Islet precursor cell (in vitro differentiated cells): Measurements from ENCODE around the gene REPS2.
"Not testable (repeated sequence)": the region's sequence is repeated elsewhere in the genome, so short reads cannot be mapped to it uniquely, and the experiment has no call there.

Experiments used
- DNase-seq: peaks from one replicate; pipeline ENCODE4 v3.0.0-alpha.2; 2018

The REPS2 gene

DNA sequence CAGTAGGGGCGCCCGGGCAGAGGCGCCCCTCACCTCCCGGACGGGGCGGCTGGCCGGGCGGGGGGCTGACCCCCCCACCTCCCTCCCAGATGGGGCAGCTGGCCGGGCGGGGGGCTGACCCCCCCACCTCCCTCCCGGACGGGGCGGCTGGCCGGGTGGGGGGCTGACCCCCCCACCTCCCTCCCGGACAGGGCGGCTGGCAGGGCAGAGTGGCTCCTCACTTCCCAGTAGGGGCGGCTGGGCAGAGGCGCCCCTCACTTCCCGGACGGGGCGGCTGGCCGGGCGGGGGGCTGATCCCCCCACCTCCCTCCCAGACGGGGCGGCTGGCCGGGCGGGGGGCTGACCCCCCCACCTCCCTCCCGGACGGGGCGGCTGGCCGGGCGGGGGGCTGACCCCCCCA is 18.5 kb downstream of the REPS2 start:
- not testable (repeated sequence) for DNase-seq

GRCh38 chrX:16966752-16967448 is 20.4 kb downstream of the REPS2 start:
- no peak for DNase-seq

- DNase-seq: not testable (repeated sequence)
These were observed 22.3 kb downstream of the REPS2 start for GRCh38 chrX:16968753-16969152.

- DNase-seq: no peak
These were observed 24.5 kb downstream of the REPS2 start for GRCh38 chrX:16970977-16971376.

DNA sequence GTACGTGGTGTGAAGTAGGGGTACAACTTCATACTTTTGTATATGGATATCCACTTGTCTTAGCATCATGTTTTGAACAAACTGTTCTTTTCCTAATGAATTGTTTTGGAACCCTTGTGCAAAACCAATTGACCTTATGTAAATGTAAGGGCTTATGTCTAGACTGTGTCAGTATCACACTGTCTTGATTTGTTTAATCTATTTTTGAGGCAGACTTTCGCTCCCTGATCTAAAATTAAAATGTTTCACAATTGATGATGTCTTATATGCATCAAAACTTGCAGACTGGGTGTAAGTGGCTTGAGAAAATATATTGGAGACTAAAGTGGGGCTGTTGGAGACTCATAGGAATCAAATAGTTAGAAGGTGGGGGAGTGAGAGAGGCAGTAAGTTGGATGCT is 25.2 kb downstream of the REPS2 start:
- DNase-seq: no peak

DNA sequence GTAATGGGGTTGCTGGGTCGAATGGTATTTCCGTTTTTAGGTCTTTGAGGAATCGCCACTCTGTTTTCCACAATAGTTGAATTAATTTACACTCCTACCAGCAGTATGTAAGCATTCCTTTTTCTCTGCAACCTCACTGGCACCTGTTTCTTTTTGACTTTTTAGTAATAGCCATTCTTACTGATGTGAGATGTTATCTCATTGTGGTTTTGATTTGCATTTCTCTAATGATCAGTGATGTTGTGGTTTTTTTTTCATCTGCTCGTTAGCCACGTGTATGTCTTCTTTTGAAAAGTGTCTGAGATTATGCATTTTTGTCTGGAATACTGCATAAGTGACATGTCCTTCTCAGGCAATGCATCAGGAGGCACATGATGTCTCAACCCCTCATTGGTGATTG is 28.8 kb downstream of the REPS2 start:
- DNase-seq: no peak

DNA sequence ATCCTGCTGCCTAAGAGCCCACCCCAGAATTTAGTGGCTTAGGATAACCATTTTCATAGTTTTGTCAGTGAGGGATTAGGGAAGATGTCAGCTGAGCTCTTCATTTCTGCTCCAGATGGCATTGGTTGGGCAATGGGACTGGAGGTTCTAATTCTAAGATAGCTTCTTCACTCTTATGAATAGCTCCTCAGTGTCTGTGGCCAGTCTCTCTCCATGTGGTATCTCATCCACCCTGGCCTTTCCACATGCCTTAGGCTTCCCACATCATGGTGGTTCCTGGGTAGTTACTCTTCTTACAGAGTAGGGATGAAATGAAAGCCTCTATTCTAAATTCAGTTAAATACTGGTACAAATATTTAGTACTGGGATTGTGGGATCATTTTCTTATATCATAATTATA is 31.3 kb downstream of the REPS2 start:
- no peak for DNase-seq

DNA sequence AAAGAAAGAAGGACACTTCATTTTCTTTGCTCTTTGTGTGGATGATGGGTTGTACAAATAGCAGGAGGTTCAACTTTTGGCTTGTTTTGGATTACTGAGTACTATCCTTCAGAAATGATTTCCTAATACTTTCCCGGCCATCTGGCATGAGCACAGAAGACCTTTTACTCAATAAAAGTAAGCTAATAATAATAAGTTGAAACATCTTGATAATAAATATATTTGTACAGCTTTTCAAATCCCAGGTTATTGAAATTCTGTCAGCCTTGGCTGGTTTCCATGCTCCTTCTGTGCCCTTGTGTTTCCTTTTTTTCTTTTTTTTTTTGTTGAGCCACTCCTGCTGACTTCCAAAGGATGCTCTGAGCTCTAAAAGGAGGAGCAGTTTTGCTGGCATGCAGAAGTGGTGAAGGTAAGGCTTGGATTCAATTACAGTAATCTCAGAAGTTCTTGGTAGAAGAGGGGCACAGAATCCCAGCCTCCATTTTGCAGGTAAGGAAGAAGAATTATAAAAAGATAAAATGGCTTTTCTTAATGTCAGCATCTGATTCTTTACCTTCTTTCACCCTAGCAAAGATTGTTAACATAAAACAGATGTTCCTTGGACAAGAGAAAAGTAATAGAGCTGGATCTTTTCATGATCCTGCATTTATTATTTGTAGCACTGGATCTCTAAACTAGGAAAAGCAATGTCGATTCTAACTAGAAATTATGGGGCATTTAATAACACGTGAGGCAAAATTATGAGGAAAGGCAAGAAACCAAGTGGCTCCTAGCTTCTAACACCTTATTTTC is 31.9 kb downstream of the REPS2 start:
- no peak for DNase-seq

DNA sequence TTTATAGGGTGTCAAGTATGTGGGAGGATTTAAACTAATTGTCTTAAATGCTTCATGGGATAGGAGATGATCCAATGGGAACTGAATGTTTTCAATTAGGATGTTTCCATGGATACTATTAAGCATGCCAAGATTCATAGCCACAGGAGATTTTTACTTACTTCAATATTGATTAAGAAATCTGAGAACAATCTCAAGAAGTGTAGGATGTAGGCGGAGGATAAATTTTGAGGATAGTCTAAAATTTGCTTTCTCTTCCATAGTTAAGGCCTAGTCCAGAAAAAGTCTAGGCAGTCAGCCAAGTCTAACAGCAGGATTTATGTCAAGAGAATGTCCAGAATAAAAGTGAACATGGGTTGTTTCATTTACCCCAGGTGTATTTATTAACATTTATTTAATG is 32.8 kb downstream of the REPS2 start:
- no peak for DNase-seq

GRCh38 chrX:16981209-16981608 is 34.8 kb downstream of the REPS2 start:
- DNase-seq: no peak

- no peak for DNase-seq
These were observed 35.5 kb downstream of the REPS2 start for GRCh38 chrX:16981980-16982379.

- no peak for DNase-seq
These were observed 36.6 kb downstream of the REPS2 start for GRCh38 chrX:16983051-16983450.

GRCh38 chrX:16985286-16985685 is 38.8 kb downstream of the REPS2 start:
- no peak for DNase-seq

DNA sequence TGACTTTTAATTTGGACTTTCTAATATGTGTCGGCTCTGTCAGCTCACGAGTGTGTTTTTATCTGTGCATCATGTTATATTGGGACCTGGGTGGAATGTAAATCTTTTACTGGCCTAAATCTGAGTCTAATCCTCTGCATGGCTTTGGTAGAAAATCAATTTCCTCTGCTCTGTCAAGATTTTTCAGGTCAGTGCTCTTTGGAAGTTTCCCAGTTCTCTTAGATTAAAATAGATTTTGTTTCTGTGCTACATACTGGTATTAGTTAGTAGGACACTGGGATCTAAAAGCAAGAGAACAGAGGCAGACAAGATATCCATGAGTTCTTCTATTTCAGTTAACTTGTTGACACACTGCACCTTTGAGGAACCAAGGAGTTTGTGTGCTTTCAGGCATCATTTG is 39.7 kb downstream of the REPS2 start:
- no peak for DNase-seq

DNA sequence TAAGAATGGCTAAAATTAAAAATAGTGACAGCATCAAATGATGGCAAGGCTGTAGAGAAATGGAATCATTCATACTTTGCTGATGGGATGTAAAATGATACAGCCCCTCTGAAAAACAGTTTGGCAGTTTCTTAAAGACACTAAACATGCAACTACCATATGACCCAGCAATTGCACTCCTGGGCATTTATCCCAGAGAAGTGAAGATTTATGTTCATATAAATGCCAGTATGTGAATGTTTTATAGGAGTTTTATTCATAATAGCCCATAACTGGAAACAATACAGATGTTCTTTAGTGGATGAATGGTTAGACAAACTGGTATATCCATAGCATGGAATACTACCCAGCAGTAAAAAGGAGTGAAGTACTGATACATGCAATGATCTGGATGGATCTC is 43.3 kb downstream of the REPS2 start:
- DNase-seq: no peak

GRCh38 chrX:16990839-16991238 is 44.4 kb downstream of the REPS2 start:
- DNase-seq: no peak

DNA sequence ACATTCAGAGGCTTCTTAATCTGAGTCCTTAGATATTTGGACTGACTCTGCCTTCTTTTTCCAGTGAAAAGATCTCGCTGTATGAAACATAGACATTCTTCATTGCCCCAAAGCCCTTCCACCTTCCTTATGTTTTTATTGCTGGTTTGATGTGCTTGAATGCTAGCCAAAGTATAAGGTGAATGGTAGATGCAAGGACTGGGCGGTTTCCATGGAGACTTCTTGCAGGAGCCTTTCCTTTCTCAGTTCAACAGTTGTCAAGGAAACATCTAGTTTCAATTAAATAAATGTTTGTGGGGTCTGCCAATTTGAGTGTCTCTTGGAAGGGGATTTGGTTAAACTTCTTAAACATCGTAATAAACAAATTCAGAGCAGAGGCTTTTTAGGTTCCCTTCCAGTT is 46.0 kb downstream of the REPS2 start:
- no peak for DNase-seq

GRCh38 chrX:16992951-16993350 is 46.5 kb downstream of the REPS2 start:
- DNase-seq: no peak

- no peak for DNase-seq
These were observed 47.4 kb downstream of the REPS2 start for GRCh38 chrX:16993791-16994318.

- no peak for DNase-seq
These were observed 48.3 kb downstream of the REPS2 start for GRCh38 chrX:16994736-16995135.

GRCh38 chrX:16997313-16997712 is 50.9 kb downstream of the REPS2 start:
- DNase-seq: no peak

DNA sequence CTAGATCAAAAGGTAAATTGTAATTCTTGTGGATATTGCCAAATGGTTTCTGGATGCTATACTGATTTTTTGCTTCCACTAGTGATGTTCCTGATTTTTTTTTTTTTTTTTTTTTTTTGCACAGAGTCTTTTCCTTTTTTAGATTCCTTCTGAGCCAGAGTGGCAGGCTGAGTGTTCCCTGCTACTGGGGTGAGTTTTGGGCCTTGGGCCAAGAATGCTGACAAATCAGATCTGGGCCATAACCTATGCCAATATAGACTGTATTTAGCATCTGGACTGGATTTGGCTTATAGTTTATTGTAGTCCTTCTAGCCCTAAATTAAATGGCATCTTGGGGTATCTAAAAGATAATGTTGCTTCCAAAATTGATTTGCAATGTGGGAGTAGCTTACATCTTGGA is 52.8 kb downstream of the REPS2 start:
- DNase-seq: no peak

DNA sequence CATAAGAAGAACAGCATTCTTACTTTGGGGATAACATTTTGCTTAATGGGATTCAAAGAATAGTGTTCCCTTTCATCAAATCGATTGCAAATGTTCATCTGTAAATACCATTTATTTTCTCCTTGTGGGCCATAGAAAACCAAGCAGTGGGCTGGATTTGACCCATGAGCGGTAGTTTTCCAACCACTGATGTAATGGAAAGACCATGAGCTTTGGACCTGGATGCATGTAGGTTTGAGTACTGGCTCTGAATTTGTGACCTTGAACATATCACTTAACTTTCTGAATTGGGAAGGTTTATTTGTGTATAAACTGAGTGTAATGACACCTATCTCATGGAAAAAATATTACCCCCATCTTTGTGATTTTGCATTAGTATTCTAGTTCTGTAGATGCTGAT is 54.3 kb downstream of the REPS2 start:
- DNase-seq: no peak

- no peak for DNase-seq
These were observed 59.4 kb downstream of the REPS2 start for GRCh38 chrX:17005712-17006368.
